Measurements from ENCODE around the gene CRYGS. TPM values are rescaled to one million over a fixed set of nuclear protein-coding genes. Genes with fewer than 3 reads are reported as not detected.

CRYGS gene
- total and polyA plus RNA-seq, 3 experiments from 2014 or later = 2.7 to 3.0 TPM; not detected in 1

- no peak overlapping the region for H3K4me3 ChIP-seq (ENCODE audit: low read length)
- no peaks in the 10 kb centered on the region for H3K27me3 Mint-ChIP-seq
- no peaks in the 10 kb centered on the region for H3K4me1 Mint-ChIP-seq
- no peaks in the 10 kb centered on the region for H3K4me1 ChIP-seq (ENCODE audit: insufficient read depth, low read length)
- no peaks in the 10 kb centered on the region for H3K27me3 ChIP-seq (ENCODE audit: insufficient read depth, low read length, poor library complexity, severe bottlenecking)
- H3K9me3 Mint-ChIP-seq = no peaks in the 10 kb centered on the region
- ChIA-PET CTCF (interaction anchor here (1.6 kb wide), 1 partner anchor 11 kb away, joined by 6 read pairs; no protein-coding TSS in a partner anchor), POLR2A (no interaction called here)
- peaks cover 5 to 66% (median 17%) of the 10 kb centered on the region in 3 donors for H3K36me3 Mint-ChIP-seq
- H3K36me3 ChIP-seq (ENCODE audit: insufficient read depth, low read length) = peaks cover 20% of the 10 kb centered on the region
- H3K4me3 Mint-ChIP-seq = no peak overlapping the region
- no peaks in the 10 kb centered on the region for H3K9me3 ChIP-seq (ENCODE audit: low read length)
- H3K27ac ChIP-seq (ENCODE audit: low read depth, low read length) = no peak overlapping the region
- DNase-seq = no peak
- H3K27ac Mint-ChIP-seq = no peak overlapping the region
Observed at GRCh38 chr3:186551387-186551786, 7.2 kb upstream of the CRYGS start.

GRCh38 chr3:186549497-186549896 lies 5.3 kb upstream of the CRYGS start:
- POLR2A ChIA-PET = no interaction called here
- H3K27ac Mint-ChIP-seq = no peak overlapping the region

GRCh38 chr3:186540835-186541226 lies 3.3 kb downstream of the CRYGS start:
- no peaks in the 10 kb centered on the region for H3K9me3 ChIP-seq (ENCODE audit: low read length)
- Mint-ChIP-seq H3K27ac (peak overlapping the region in 5 of 8 donors; percentile 7 to 78 (median 27)), H3K27me3 (no peaks in the 10 kb centered on the region), H3K36me3 (peaks cover 0 to 20% (median 2%) of the 10 kb centered on the region in 3 donors), H3K4me1 (peaks cover 8 to 19% (median 8%) of the 10 kb centered on the region in 3 donors), H3K4me3 (no peak overlapping the region), H3K9me3 (no peaks in the 10 kb centered on the region)
- ChIA-PET CTCF (interaction anchor here (0.7 to 6.4 kb wide), 26 partner anchors 9 to 597 kb away, joined by 3 to 82 read pairs (median 6); partner anchors contain the start of gene DNAJB11), POLR2A (no interaction called here)
- DNase-seq = no peak
- no peak overlapping the region for H3K27ac ChIP-seq (ENCODE audit: low read depth, low read length)
- H3K36me3 ChIP-seq (ENCODE audit: insufficient read depth, low read length) = no peaks in the 10 kb centered on the region
- no peak overlapping the region for H3K4me3 ChIP-seq (ENCODE audit: low read length)
- H3K27me3 ChIP-seq (ENCODE audit: insufficient read depth, low read length, poor library complexity, severe bottlenecking) = no peaks in the 10 kb centered on the region
- H3K4me1 ChIP-seq (ENCODE audit: insufficient read depth, low read length) = no peaks in the 10 kb centered on the region

More at GRCh38 chr3:186549497-186549896, 5.3 kb upstream of the CRYGS start:
- Histone ChIP-seq H3K9me3 (ENCODE audit: low read length) (no peaks in the 10 kb centered on the region), H3K27ac (ENCODE audit: low read depth, low read length) (no peak overlapping the region), H3K4me1 (ENCODE audit: insufficient read depth, low read length) (no peaks in the 10 kb centered on the region), H3K27me3 (ENCODE audit: insufficient read depth, low read length, poor library complexity, severe bottlenecking) (no peaks in the 10 kb centered on the region), H3K36me3 (ENCODE audit: insufficient read depth, low read length) (peaks cover 6% of the 10 kb centered on the region), H3K4me3 (ENCODE audit: low read length) (no peak overlapping the region)
- H3K9me3 Mint-ChIP-seq = no peaks in the 10 kb centered on the region
- H3K4me1 Mint-ChIP-seq = no peaks in the 10 kb centered on the region
- DNase-seq = no peak
- CTCF ChIA-PET = interaction anchor here (2.6 kb wide), 1 partner anchor 10 kb away, joined by 11 read pairs; no protein-coding TSS in a partner anchor
- H3K27me3 Mint-ChIP-seq = no peaks in the 10 kb centered on the region
- H3K4me3 Mint-ChIP-seq = no peak overlapping the region
- H3K36me3 Mint-ChIP-seq = peaks cover 4 to 62% (median 14%) of the 10 kb centered on the region in 3 donors

- peak; percentile 64 to 82 (median 74) for DNase-seq
- peak overlapping the region in 4 of 8 donors; percentile 0 to 78 (median 42) for H3K27ac Mint-ChIP-seq
- Histone ChIP-seq H3K27me3 (ENCODE audit: insufficient read depth, low read length, poor library complexity, severe bottlenecking) (no peaks in the 10 kb centered on the region), H3K4me3 (ENCODE audit: low read length) (no peak overlapping the region), H3K4me1 (ENCODE audit: insufficient read depth, low read length) (no peaks in the 10 kb centered on the region), H3K9me3 (ENCODE audit: low read length) (no peaks in the 10 kb centered on the region), H3K36me3 (ENCODE audit: insufficient read depth, low read length) (no peaks in the 10 kb centered on the region), H3K27ac (ENCODE audit: low read depth, low read length) (no peak overlapping the region)
- peaks cover 8 to 19% (median 8%) of the 10 kb centered on the region in 3 donors for H3K4me1 Mint-ChIP-seq
- peaks cover 0 to 18% (median 2%) of the 10 kb centered on the region in 3 donors for H3K36me3 Mint-ChIP-seq
- ChIA-PET CTCF (interaction anchor here (0.7 to 6.4 kb wide), 28 partner anchors 9 to 597 kb away, joined by 3 to 82 read pairs (median 6); partner anchors contain the start of gene DNAJB11), POLR2A (interaction anchor here (0.5 kb wide), 1 partner anchor 564 kb away, joined by 4 read pairs; no protein-coding TSS in a partner anchor)
- no peaks in the 10 kb centered on the region for H3K9me3 Mint-ChIP-seq
- H3K4me3 Mint-ChIP-seq = peak overlapping the region in 1 of 7 donors; percentile 5
- no peaks in the 10 kb centered on the region for H3K27me3 Mint-ChIP-seq
Observed at GRCh38 chr3:186540221-186540834, 3.9 kb downstream of the CRYGS start.

GRCh38 chr3:186538779-186539178 lies 5.4 kb downstream of the CRYGS start:
- Histone ChIP-seq H3K9me3 (ENCODE audit: low read length) (no peaks in the 10 kb centered on the region), H3K27ac (ENCODE audit: low read depth, low read length) (no peak overlapping the region), H3K4me3 (ENCODE audit: low read length) (no peak overlapping the region), H3K4me1 (ENCODE audit: insufficient read depth, low read length) (peaks cover 10% of the 10 kb centered on the region), H3K36me3 (ENCODE audit: insufficient read depth, low read length) (no peaks in the 10 kb centered on the region), H3K27me3 (ENCODE audit: insufficient read depth, low read length, poor library complexity, severe bottlenecking) (no peaks in the 10 kb centered on the region)
- no peaks in the 10 kb centered on the region for H3K27me3 Mint-ChIP-seq
- POLR2A ChIA-PET = no interaction called here
- H3K9me3 Mint-ChIP-seq = no peaks in the 10 kb centered on the region
- H3K27ac Mint-ChIP-seq = peak overlapping the region in 1 of 8 donors; percentile 52
- H3K36me3 Mint-ChIP-seq = peaks cover 0 to 6% (median 2%) of the 10 kb centered on the region in 3 donors
- H3K4me3 Mint-ChIP-seq = peak overlapping the region in 1 of 7 donors; percentile 41
- CTCF ChIA-PET = interaction anchor here (1.3 to 6.4 kb wide), 9 partner anchors 11 to 595 kb away, joined by 3 to 82 read pairs (median 11); no protein-coding TSS in a partner anchor
- no peak for DNase-seq
- peaks cover 22 to 35% (median 23%) of the 10 kb centered on the region in 3 donors for H3K4me1 Mint-ChIP-seq

- no peaks in the 10 kb centered on the region for H3K27me3 Mint-ChIP-seq
- H3K36me3 Mint-ChIP-seq = peaks cover 0 to 2% (median 0%) of the 10 kb centered on the region in 3 donors
- peak overlapping the region in 5 of 8 donors; percentile 27 to 57 (median 34) for H3K27ac Mint-ChIP-seq
- POLR2A ChIA-PET = no interaction called here
- no peaks in the 10 kb centered on the region for H3K9me3 Mint-ChIP-seq
- no peak for DNase-seq
- no peaks in the 10 kb centered on the region for H3K27me3 ChIP-seq (ENCODE audit: insufficient read depth, low read length, poor library complexity, severe bottlenecking)
- H3K4me3 ChIP-seq (ENCODE audit: low read length) = no peak overlapping the region
- H3K4me3 Mint-ChIP-seq = peak overlapping the region in 1 of 7 donors; percentile 11
- no peaks in the 10 kb centered on the region for H3K36me3 ChIP-seq (ENCODE audit: insufficient read depth, low read length)
- H3K9me3 ChIP-seq (ENCODE audit: low read length) = no peaks in the 10 kb centered on the region
- H3K4me1 ChIP-seq (ENCODE audit: insufficient read depth, low read length) = peaks cover 24% of the 10 kb centered on the region
- peaks cover 25 to 48% (median 33%) of the 10 kb centered on the region in 3 donors for H3K4me1 Mint-ChIP-seq
- CTCF ChIA-PET = interaction anchor here (1.0 to 2.3 kb wide), 4 partner anchors 18 to 557 kb away, joined by 3 to 11 read pairs (median 6); no protein-coding TSS in a partner anchor
- no peak overlapping the region for H3K27ac ChIP-seq (ENCODE audit: low read depth, low read length)
Observed at GRCh38 chr3:186536883-186537844, 7.0 kb downstream of the CRYGS start.

- ChIA-PET CTCF (interaction anchor here (0.9 to 1.8 kb wide), 4 partner anchors 15 to 551 kb away, joined by 3 to 10 read pairs (median 4); no protein-coding TSS in a partner anchor), POLR2A (interaction anchor here (1.7 kb wide), 1 partner anchor 15 kb away, joined by 5 read pairs; no protein-coding TSS in a partner anchor)
- Mint-ChIP-seq H3K27ac (peak overlapping the region in 7 of 8 donors; percentile 28 to 86 (median 75)), H3K36me3 (peaks cover 2 to 4% (median 4%) of the 10 kb centered on the region in 3 donors), H3K9me3 (no peaks in the 10 kb centered on the region), H3K27me3 (no peaks in the 10 kb centered on the region), H3K4me3 (peak overlapping the region in 5 of 7 donors; percentile 1 to 67 (median 34)), H3K4me1 (peaks cover 19 to 51% (median 32%) of the 10 kb centered on the region in 3 donors)
- Histone ChIP-seq H3K27me3 (ENCODE audit: insufficient read depth, low read length, poor library complexity, severe bottlenecking) (no peaks in the 10 kb centered on the region), H3K9me3 (ENCODE audit: low read length) (no peaks in the 10 kb centered on the region), H3K4me3 (ENCODE audit: low read length) (no peak overlapping the region), H3K27ac (ENCODE audit: low read depth, low read length) (no peak overlapping the region), H3K36me3 (ENCODE audit: insufficient read depth, low read length) (no peaks in the 10 kb centered on the region), H3K4me1 (ENCODE audit: insufficient read depth, low read length) (peaks cover 24% of the 10 kb centered on the region)
- peak in 4 of 5 donors; percentile 15 to 56 (median 41) for DNase-seq
Observed at GRCh38 chr3:186534113-186534669, 10.0 kb downstream of the CRYGS start.
